Neural crest cell (in vitro differentiated cells): ENCODE measurements around the gene NAV2. TPM values are rescaled to one million over a fixed set of nuclear protein-coding genes. Genes with fewer than 3 reads are reported as not detected.

ENCODE experiments used
- DNase-seq: peaks from one replicate; pipeline ENCODE4 v3.0.0; 2021; ENCODE audit warnings: low read depth, mixed read lengths, low spot score
- H3K27ac Mint-ChIP-seq: one replicate; pipeline ENCODE4 v1.8.0; 2021; ENCODE audit warnings: mild to moderate bottlenecking, mixed read lengths; ENCODE audit not compliant: unreplicated experiment
- H3K27me3 Mint-ChIP-seq: 2 replicates; pipeline ENCODE4 v1.8.0; 2021; ENCODE audit warnings: low read depth, mild to moderate bottlenecking, mixed read lengths
- H3K36me3 Mint-ChIP-seq: 2 replicates; pipeline ENCODE4 v1.8.0; 2021; ENCODE audit warnings: low read depth, mild to moderate bottlenecking, mixed read lengths
- H3K4me1 Mint-ChIP-seq: 2 replicates; pipeline ENCODE4 v1.8.0; 2021; ENCODE audit warnings: mixed read lengths
- H3K4me3 Mint-ChIP-seq: one replicate; pipeline ENCODE4 v1.8.0; 2021; ENCODE audit warnings: mild to moderate bottlenecking, mixed read lengths
- H3K9me3 Mint-ChIP-seq: 2 replicates; pipeline ENCODE4 v1.8.0; 2021; ENCODE audit warnings: mixed read lengths
- total RNA-seq: library from RNA; stranded (reverse); gene quantifications from 2 replicates; pipeline ENCODE4 v1.2.1, GENCODE V29; 2021
- TF ChIP-seq, protein P1 (sequence below): fragments of 200-600 bp; sonication (generic); conservative IDR thresholded peaks from 2 replicates; pipeline ENCODE4 v1.5.0; 2021; ENCODE audit warnings: antibody characterized with exemption, mild to moderate bottlenecking

NAV2 gene
- total RNA-seq, 1 donor from 2014 or later = 14.1 TPM

GRCh38 chr11:19882356-19882755 lies 169.7 kb downstream of the NAV2 start:
- H3K4me3 Mint-ChIP-seq = no peak overlapping the region
- peaks cover 31% of the 10 kb centered on the region for H3K4me1 Mint-ChIP-seq
- DNase-seq = no peak
- H3K9me3 Mint-ChIP-seq = peaks cover 4% of the 10 kb centered on the region
- no peak overlapping the region for H3K27ac Mint-ChIP-seq
- H3K36me3 Mint-ChIP-seq = peaks cover 13% of the 10 kb centered on the region
- TF ChIP-seq, protein P1, sequence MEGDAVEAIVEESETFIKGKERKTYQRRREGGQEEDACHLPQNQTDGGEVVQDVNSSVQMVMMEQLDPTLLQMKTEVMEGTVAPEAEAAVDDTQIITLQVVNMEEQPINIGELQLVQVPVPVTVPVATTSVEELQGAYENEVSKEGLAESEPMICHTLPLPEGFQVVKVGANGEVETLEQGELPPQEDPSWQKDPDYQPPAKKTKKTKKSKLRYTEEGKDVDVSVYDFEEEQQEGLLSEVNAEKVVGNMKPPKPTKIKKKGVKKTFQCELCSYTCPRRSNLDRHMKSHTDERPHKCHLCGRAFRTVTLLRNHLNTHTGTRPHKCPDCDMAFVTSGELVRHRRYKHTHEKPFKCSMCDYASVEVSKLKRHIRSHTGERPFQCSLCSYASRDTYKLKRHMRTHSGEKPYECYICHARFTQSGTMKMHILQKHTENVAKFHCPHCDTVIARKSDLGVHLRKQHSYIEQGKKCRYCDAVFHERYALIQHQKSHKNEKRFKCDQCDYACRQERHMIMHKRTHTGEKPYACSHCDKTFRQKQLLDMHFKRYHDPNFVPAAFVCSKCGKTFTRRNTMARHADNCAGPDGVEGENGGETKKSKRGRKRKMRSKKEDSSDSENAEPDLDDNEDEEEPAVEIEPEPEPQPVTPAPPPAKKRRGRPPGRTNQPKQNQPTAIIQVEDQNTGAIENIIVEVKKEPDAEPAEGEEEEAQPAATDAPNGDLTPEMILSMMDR = no peak
- H3K27me3 Mint-ChIP-seq = no peaks in the 10 kb centered on the region

- H3K27me3 Mint-ChIP-seq = no peaks in the 10 kb centered on the region
- peaks cover 3% of the 10 kb centered on the region for H3K9me3 Mint-ChIP-seq
- no peak overlapping the region for H3K27ac Mint-ChIP-seq
- no peak for DNase-seq
- no peak overlapping the region for H3K4me3 Mint-ChIP-seq
- TF ChIP-seq, protein P1 = no peak
- peaks cover 12% of the 10 kb centered on the region for H3K36me3 Mint-ChIP-seq
- peaks cover 5% of the 10 kb centered on the region for H3K4me1 Mint-ChIP-seq
These were observed 173.9 kb downstream of the NAV2 start for GRCh38 chr11:19886498-19886897.

DNA sequence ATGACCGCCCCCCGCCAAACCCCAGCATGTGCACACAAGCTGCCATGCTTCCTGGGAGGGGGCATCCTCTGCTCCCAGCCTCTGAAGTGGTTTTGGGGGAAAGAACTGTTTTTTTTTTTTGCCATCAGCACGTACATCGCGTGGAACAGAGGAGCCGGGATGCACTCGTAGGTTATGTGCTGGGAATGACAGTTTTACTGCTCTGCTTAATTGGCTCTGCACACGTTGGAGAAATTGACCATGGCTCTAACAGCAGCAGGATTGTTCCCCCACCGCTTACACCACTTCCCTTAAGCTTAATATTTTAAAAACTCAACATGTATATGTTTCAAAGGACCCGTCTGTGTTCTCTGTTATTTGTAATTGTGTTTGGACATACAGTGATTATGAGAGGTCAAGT lies 175.2 kb downstream of the NAV2 start:
- DNase-seq = no peak
- Mint-ChIP-seq H3K4me1 (peaks cover 5% of the 10 kb centered on the region), H3K27ac (peak overlapping the region; percentile 63), H3K9me3 (peaks cover 3% of the 10 kb centered on the region), H3K36me3 (peaks cover 13% of the 10 kb centered on the region), H3K4me3 (no peak overlapping the region), H3K27me3 (no peaks in the 10 kb centered on the region)
- TF ChIP-seq, protein P1 = no peak

- H3K4me3 Mint-ChIP-seq = no peak overlapping the region
- peaks cover 3% of the 10 kb centered on the region for H3K9me3 Mint-ChIP-seq
- H3K36me3 Mint-ChIP-seq = peaks cover 8% of the 10 kb centered on the region
- H3K27me3 Mint-ChIP-seq = no peaks in the 10 kb centered on the region
- H3K27ac Mint-ChIP-seq = no peak overlapping the region
- DNase-seq = no peak
- H3K4me1 Mint-ChIP-seq = peaks cover 5% of the 10 kb centered on the region
- TF ChIP-seq, protein P1 = no peak
These were observed 176.9 kb downstream of the NAV2 start for GRCh38 chr11:19889531-19889930.

- Mint-ChIP-seq H3K27me3 (no peaks in the 10 kb centered on the region), H3K36me3 (peaks cover 6% of the 10 kb centered on the region), H3K4me1 (peaks cover 5% of the 10 kb centered on the region), H3K27ac (no peak overlapping the region), H3K9me3 (peaks cover 3% of the 10 kb centered on the region), H3K4me3 (no peak overlapping the region)
- TF ChIP-seq, protein P1 = no peak
- no peak for DNase-seq
These were observed 177.7 kb downstream of the NAV2 start for GRCh38 chr11:19890308-19890707.

GRCh38 chr11:19891022-19891421 lies 178.4 kb downstream of the NAV2 start:
- H3K27me3 Mint-ChIP-seq = no peaks in the 10 kb centered on the region
- no peak overlapping the region for H3K27ac Mint-ChIP-seq
- no peak for DNase-seq
- no peak overlapping the region for H3K4me3 Mint-ChIP-seq
- H3K36me3 Mint-ChIP-seq = peaks cover 6% of the 10 kb centered on the region
- H3K4me1 Mint-ChIP-seq = peaks cover 5% of the 10 kb centered on the region
- TF ChIP-seq, protein P1 = no peak
- H3K9me3 Mint-ChIP-seq = peaks cover 3% of the 10 kb centered on the region
